H9 (cell line): Measurements from ENCODE around the gene ZER1. TPM values are rescaled to one million over a fixed set of nuclear protein-coding genes. Genes with fewer than 3 reads are reported as not detected.

ENCODE experiments used
- DNase-seq: peaks from one replicate; pipeline ENCODE4 v3.0.0-alpha.2; 2017
- H2AFZ ChIP-seq: one replicate; pipeline ENCODE4 v1.6.1; 2013; ENCODE audit warnings: mild to moderate bottlenecking, low read length, control low read depth, moderate library complexity
- H2AK5ac ChIP-seq: 2 replicates; pipeline ENCODE4 v1.6.1; 2013; ENCODE audit warnings: low read length, control low read depth, mixed read lengths; ENCODE audit not compliant: insufficient read length
- H2BK120ac ChIP-seq: one replicate; pipeline ENCODE4 v1.6.1; 2013; ENCODE audit warnings: low read depth, mild to moderate bottlenecking, low read length, control low read depth, inconsistent platforms; ENCODE audit not compliant: poor library complexity, severe bottlenecking
- H2BK12ac ChIP-seq: 2 replicates; pipeline ENCODE4 v1.6.1; 2013; ENCODE audit warnings: low read length, control low read depth, mixed read lengths, low read depth; ENCODE audit not compliant: insufficient read length
- H2BK15ac ChIP-seq: 2 replicates; pipeline ENCODE4 v1.6.1; 2013; ENCODE audit warnings: low read depth, low read length, control low read depth
- H2BK20ac ChIP-seq: one replicate; pipeline ENCODE4 v1.6.1; 2013; ENCODE audit warnings: low read depth, mild to moderate bottlenecking, low read length, control low read depth, inconsistent platforms; ENCODE audit not compliant: poor library complexity, severe bottlenecking
- H2BK5ac ChIP-seq: 2 replicates; pipeline ENCODE4 v1.6.1; 2013; ENCODE audit warnings: low read length, control low read depth, mixed read lengths; ENCODE audit not compliant: insufficient read length
- H3K14ac ChIP-seq: 2 replicates; pipeline ENCODE4 v1.6.1; 2013; ENCODE audit warnings: low read length, control low read depth; ENCODE audit not compliant: insufficient read depth
- H3K18ac ChIP-seq: 2 replicates; pipeline ENCODE4 v1.6.1; 2013; ENCODE audit warnings: low read depth, mild to moderate bottlenecking, mixed read lengths, low read length, control low read depth; ENCODE audit not compliant: insufficient read length
- H3K23ac ChIP-seq: 2 replicates; pipeline ENCODE4 v1.6.1; 2013; ENCODE audit warnings: low read length, control low read depth, mixed read lengths, low read depth; ENCODE audit not compliant: insufficient read length
- H3K23me2 ChIP-seq: 2 replicates; pipeline ENCODE4 v1.6.1; 2013; ENCODE audit warnings: low read depth, mild to moderate bottlenecking, mixed read lengths, low read length, control low read depth; ENCODE audit not compliant: insufficient read length, poor library complexity, severe bottlenecking
- H3K27ac ChIP-seq: 2 replicates; pipeline ENCODE4 v1.5.1; 2013; ENCODE audit warnings: low read length, control low read depth, mixed read lengths, low read depth; ENCODE audit not compliant: insufficient read length
- H3K27me3 ChIP-seq: 2 replicates; pipeline ENCODE4 v1.6.1; 2013; ENCODE audit warnings: low read length, control low read depth, inconsistent platforms; ENCODE audit not compliant: insufficient read depth
- H3K4ac ChIP-seq: 2 replicates; pipeline ENCODE4 v1.6.1; 2013; ENCODE audit warnings: low read depth, mild to moderate bottlenecking, control low read depth, inconsistent platforms, low read length, moderate library complexity
- H3K4me1 ChIP-seq: 2 replicates; pipeline ENCODE4 v1.6.1; 2013; ENCODE audit warnings: low read length, control low read depth, inconsistent platforms; ENCODE audit not compliant: insufficient read depth
- H3K4me2 ChIP-seq: 2 replicates; pipeline ENCODE4 v1.6.1; 2013; ENCODE audit warnings: low read length, control low read depth, mixed read lengths; ENCODE audit not compliant: insufficient read length, insufficient read depth
- H3K56ac ChIP-seq: 2 replicates; pipeline ENCODE4 v1.6.1; 2013; ENCODE audit warnings: low read depth, mild to moderate bottlenecking, mixed read lengths, low read length, control low read depth; ENCODE audit not compliant: insufficient read length
- H3K79me1 ChIP-seq: 2 replicates; pipeline ENCODE4 v1.6.1; 2013; ENCODE audit warnings: low read depth, mild to moderate bottlenecking, moderate library complexity, low read length, control low read depth, inconsistent platforms; ENCODE audit not compliant: insufficient read depth, poor library complexity, severe bottlenecking
- H3K79me2 ChIP-seq: 2 replicates; pipeline ENCODE4 v1.6.1; 2013; ENCODE audit warnings: low read length, control low read depth, inconsistent platforms; ENCODE audit not compliant: insufficient read depth
- H3K9ac ChIP-seq: 2 replicates; pipeline ENCODE4 v1.6.1; 2013; ENCODE audit warnings: low read length, control low read depth, mixed read lengths; ENCODE audit not compliant: insufficient read length; ENCODE audit errors: extremely low read depth
- H3K9me3 ChIP-seq: one replicate; pipeline ENCODE4 v1.6.1; 2013; ENCODE audit warnings: low read depth, low read length, inconsistent platforms; ENCODE audit not compliant: control insufficient read depth
- H3T11ph ChIP-seq: one replicate; pipeline ENCODE4 v1.6.1; 2013; ENCODE audit warnings: mild to moderate bottlenecking, low read length, control low read depth, inconsistent platforms
- H4K20me1 ChIP-seq: one replicate; pipeline ENCODE4 v1.6.1; 2013; ENCODE audit not compliant: control insufficient read depth, insufficient read length, insufficient read depth
- H4K5ac ChIP-seq: 2 replicates; pipeline ENCODE4 v1.6.1; 2013; ENCODE audit warnings: low read depth, mild to moderate bottlenecking, mixed read lengths, low read length, control low read depth; ENCODE audit not compliant: insufficient read length
- H4K8ac ChIP-seq: replicated peaks from 2 replicates; pipeline ENCODE4 v1.6.1; 2013; ENCODE audit warnings: low read length, control low read depth, mixed read lengths, low read depth; ENCODE audit not compliant: insufficient read length
- H4K91ac ChIP-seq: 2 replicates; pipeline ENCODE4 v1.6.1; 2013; ENCODE audit warnings: low read depth, mild to moderate bottlenecking, moderate library complexity, mixed read lengths, low read length, control low read depth; ENCODE audit not compliant: insufficient read length
- H3K27ac Mint-ChIP-seq, 3 experiments: 2 replicates in 2 of 3; 3 replicates in 1 of 3; pipeline ENCODE4 v1.8.0; 2020 to 2021; ENCODE audit warnings: mixed read lengths in 3 of 3, mild to moderate bottlenecking in 1 of 3, moderate library complexity in 1 of 3
- H3K27me3 Mint-ChIP-seq: 2 replicates; pipeline ENCODE4 v1.8.0; 2021; ENCODE audit warnings: low read depth, mild to moderate bottlenecking, moderate library complexity, mixed read lengths
- H3K36me3 Mint-ChIP-seq, 3 experiments: 2 replicates in 2 of 3; 3 replicates in 1 of 3; pipeline ENCODE4 v1.8.0; 2020 to 2021; ENCODE audit warnings: low read depth in 3 of 3, mixed read lengths in 3 of 3; ENCODE audit not compliant: insufficient read depth in 1 of 3
- H3K4me1 Mint-ChIP-seq, 2 experiments: 2 replicates each; pipeline ENCODE4 v1.8.0; 2020; ENCODE audit warnings: mixed read lengths in 2 of 2
- H3K4me3 Mint-ChIP-seq, 2 experiments: 2 replicates in 1 of 2; 3 replicates in 1 of 2; pipeline ENCODE4 v1.8.0; 2020 to 2021; ENCODE audit warnings: mild to moderate bottlenecking in 2 of 2, mixed read lengths in 2 of 2, moderate library complexity in 1 of 2
- H3K9me3 Mint-ChIP-seq, 2 experiments: 2 replicates in 1 of 2; 3 replicates in 1 of 2; pipeline ENCODE4 v1.8.0; 2020; ENCODE audit warnings: mild to moderate bottlenecking in 2 of 2, mixed read lengths in 2 of 2, moderate library complexity in 1 of 2
- CTCF ChIP-seq: fragments of 200-600 bp; sonication (generic); conservative IDR thresholded peaks from 3 replicates; pipeline ENCODE4 v1.8.0; 2021; ENCODE audit warnings: antibody characterized with exemption, mild to moderate bottlenecking
- WGBS: extraction: QIAGEN DNeasy Blood & Tissue Kit; methylation state at CpG from one replicate; pipeline ENCODE4 v1.1.7; 2013; ENCODE audit warnings: missing lambda C conversion rate, low lambda C conversion rate, mixed read lengths; ENCODE audit not compliant: insufficient read length; ENCODE audit errors: extremely low coverage; 5-methylcytosine and 5-hydroxymethylcytosine counted together
- total RNA-seq: library from RNA; stranded (reverse); gene quantifications from 2 replicates; pipeline ENCODE4 v1.2.1, GENCODE V29; 2021

The ZER1 gene
- total RNA-seq, 1 experiment from 2014 or later = 24.2 TPM

GRCh38 chr9:128743421-128743820 is 28.3 kb downstream of the ZER1 start:
- Histone ChIP-seq H3K9me3 (no peaks in the 10 kb centered on the region), H3K4ac (no peak overlapping the region), H3K9ac (no peak overlapping the region), H3K27ac (no peak overlapping the region), H4K20me1 (no peaks in the 10 kb centered on the region), H3T11ph (no peak overlapping the region), H3K79me2 (no peaks in the 10 kb centered on the region), H2BK12ac (no peak overlapping the region), H2BK15ac (no peak overlapping the region), H3K56ac (no peak overlapping the region), H4K91ac (no peak overlapping the region), H2BK120ac (no peak overlapping the region), H3K23ac (no peak overlapping the region), H2BK20ac (no peak overlapping the region), H2AK5ac (no peak overlapping the region), H2BK5ac (no peak overlapping the region), H3K23me2 (no peaks in the 10 kb centered on the region), H3K27me3 (no peaks in the 10 kb centered on the region), H3K14ac (no peak overlapping the region), H3K79me1 (no peaks in the 10 kb centered on the region), H3K4me2 (no peak overlapping the region), H3K18ac (no peak overlapping the region), H4K5ac (no peak overlapping the region), H2AFZ (no peak overlapping the region), H4K8ac (no peak overlapping the region), H3K4me1 (no peaks in the 10 kb centered on the region)
- Mint-ChIP-seq H3K4me1 (no peaks in the 10 kb centered on the region), H3K27ac (no peak overlapping the region), H3K36me3 (peaks cover 2 to 17% (median 13%) of the 10 kb centered on the region in 3 experiments; a peak in 6 of 7 replicates), H3K4me3 (no peak overlapping the region), H3K27me3 (no peaks in the 10 kb centered on the region; the same call in 1 of the 2 replicates), H3K9me3 (no peaks in the 10 kb centered on the region)
- no CpG with 5 or more reads among the region's 1 CpG for WGBS
- no peak for TF ChIP-seq CTCF
- no peak for DNase-seq
